HepG2 (cell line): ENCODE measurements around the gene C1QTNF1. TPM values are rescaled to one million over a fixed set of nuclear protein-coding genes. Genes with fewer than 3 reads are reported as not detected.

Experiments used
- ATAC-seq: fragments of 200-7000 bp; cut with Tn5 transposase; 3 replicates; pipeline ENCODE4 v1.9.1; 2020; ENCODE audit warnings: mild to moderate bottlenecking, moderate library complexity
- BruUV-seq: library from RNA; stranded (reverse); fragments of 400-500 nt; replicated peaks from 2 replicates; lab custom pipeline; 2021; lab: Mats Ljungman, UMichigan
- CTCF ChIA-PET: fragments of 300-600 bp; formaldehyde crosslinking; extraction: SDS; loops from one replicate; lab custom pipeline; 2021; ENCODE audit warnings: low total read pairs, inconsistent platforms, low intra/inter-chr PET ratio; lab: Yijun Ruan, JAX
- POLR2A ChIA-PET: fragments of 350-600 bp; sonication (Branson Sonifier 250); formaldehyde crosslinking; loops from one replicate; lab custom pipeline; 2020; ENCODE audit warnings: antibody characterized with exemption, inconsistent platforms; lab: Yijun Ruan, JAX
- DNase-seq: peaks from one replicate; pipeline ENCODE4 v3.0.0-alpha.2; 2015; ENCODE audit warnings: low spot score
- FAIRE-seq: peaks from 3 replicates; lab custom pipeline; 2011; peaks lifted over from hg19 to GRCh38; lab: Jason Lieb, UNC
- H2AFZ ChIP-seq: one replicate; pipeline ENCODE4 v1.6.1; 2011; ENCODE audit warnings: low read length, inconsistent platforms
- H3K27ac ChIP-seq: fragments of 300-600 bp; 3 replicates; pipeline ENCODE4 v1.8.0; 2011; ENCODE audit warnings: mixed run types, mild to moderate bottlenecking, mixed read lengths, low read length, inconsistent platforms; ENCODE audit not compliant: insufficient read depth; ENCODE audit errors: extremely low read length
- H3K27me3 ChIP-seq, 2 experiments: fragments of 200-600 bp in 1 of 2; 2 replicates in 1 of 2; 3 replicates in 1 of 2; pipeline versions ENCODE4 v1.6.0 to v1.8.0; 2011; ENCODE audit warnings: low read length in 2 of 2, mild to moderate bottlenecking in 2 of 2, moderate library complexity in 2 of 2, inconsistent platforms in 1 of 2; ENCODE audit not compliant: insufficient read depth in 2 of 2, control insufficient read depth in 1 of 2
- H3K36me3 ChIP-seq, 2 experiments: fragments of 200-600 bp in 1 of 2; replicated peaks in 1 of 2; 2 replicates in 1 of 2; 3 replicates in 1 of 2; pipeline versions ENCODE4 v1.5.1 to v1.8.0; 2011; ENCODE audit warnings: low read length in 2 of 2, inconsistent platforms in 1 of 2; ENCODE audit not compliant: insufficient read depth in 2 of 2, control insufficient read depth in 1 of 2
- H3K4me1 ChIP-seq: 2 replicates; pipeline ENCODE4 v1.5.1; 2012; ENCODE audit warnings: low read length, inconsistent platforms; ENCODE audit not compliant: insufficient read depth
- H3K4me2 ChIP-seq: 2 replicates; pipeline ENCODE4 v1.6.0; 2011; ENCODE audit warnings: low read depth, low read length, inconsistent platforms
- H3K4me3 ChIP-seq, 3 experiments: fragments of 200-600 bp in 1 of 3; sonication (generic), shearing (Covaris generic) in 1 of 3; replicated peaks in 1 of 3; 2 replicates each; pipeline ENCODE4 v1.5.1; 2011 to 2016; ENCODE audit warnings: low read length in 3 of 3, inconsistent platforms in 2 of 3, low read depth in 2 of 3, mild to moderate bottlenecking in 2 of 3, control low read depth in 1 of 3, mixed read lengths in 1 of 3; ENCODE audit not compliant: insufficient read depth in 1 of 3
- H3K79me2 ChIP-seq: one replicate; pipeline ENCODE4 v1.6.1; 2011; ENCODE audit warnings: low read length, inconsistent platforms; ENCODE audit not compliant: insufficient read depth
- H3K9ac ChIP-seq: 2 replicates; pipeline ENCODE4 v1.6.0; 2011; ENCODE audit warnings: mild to moderate bottlenecking, low read depth, low read length, inconsistent platforms; ENCODE audit not compliant: insufficient read depth
- H3K9me3 ChIP-seq: 2 replicates; pipeline ENCODE4 v1.5.1; 2012; ENCODE audit warnings: mild to moderate bottlenecking, low read length
- H4K20me1 ChIP-seq: 2 replicates; pipeline ENCODE4 v1.6.0; 2011; ENCODE audit warnings: inconsistent platforms, mild to moderate bottlenecking, low read length, moderate library complexity; ENCODE audit not compliant: insufficient read depth
- ATF1 ChIP-seq: IDR thresholded peaks from 2 replicates; pipeline ENCODE4 v1.6.1; 2016; ENCODE audit warnings: mild to moderate bottlenecking, control low read depth
- PCBP1 ChIP-seq: fragments of 200-400 bp; formaldehyde crosslinking; IDR thresholded peaks from 2 replicates; pipeline ENCODE4 v1.6.1; 2017; ENCODE audit warnings: mild to moderate bottlenecking, low read depth, low read length, borderline replicate concordance
- RBM22 ChIP-seq: fragments of 200-400 bp; formaldehyde crosslinking; optimal IDR thresholded peaks from 2 replicates; pipeline ENCODE3; 2017; ENCODE audit warnings: mild to moderate bottlenecking, low read length, moderate library complexity
- THRA ChIP-seq: sonication (generic); formaldehyde crosslinking; IDR thresholded peaks from 2 replicates; pipeline ENCODE4 v1.4.0; 2020; ENCODE audit warnings: missing genetic modification reagents, borderline replicate concordance
- USF2 ChIP-seq, 2 experiments: sonication (generic) in 1 of 2; formaldehyde crosslinking in 1 of 2; IDR thresholded peaks; 2 replicates each; pipeline versions ENCODE4 v1.5.1 to v1.6.1; 2011 to 2020; ENCODE audit warnings: borderline replicate concordance in 1 of 2, low read depth in 1 of 2, low read length in 1 of 2, mild to moderate bottlenecking in 1 of 2, missing genetic modification reagents in 1 of 2, moderate library complexity in 1 of 2
- WGBS: methylation state at CpG from one replicate; pipeline ENCODE4 v1.1.6; 2017; ENCODE audit warnings: low lambda C conversion rate; 5-methylcytosine and 5-hydroxymethylcytosine counted together
- in situ Hi-C: cut with HindIII; loops from 2 replicates; pipeline ENCODE4 v1.10.0; 2017; ENCODE audit warnings: low pct_unique_long_range_greater_than_20kb; ENCODE audit not compliant: extremely low pct_ligation_motif_present
- intact Hi-C: fragments of 100-400 bp; cut with micrococcal nuclease; formaldehyde crosslinking; loops from one replicate; pipeline ENCODE4 v1.10.0; 2022; ENCODE audit not compliant: unreplicated experiment
- polyA plus RNA-seq, 8 experiments: library from polyadenylated mRNA; depleted of rRNA in 3 of 8; stranded (reverse) in 7 of 8; unstranded in 1 of 8; fragments of >200 nt; fragmentation: Illumina TruSeq in 4 of 8; extraction: Trizol in 4 of 8; gene quantifications; 2 replicates each; pipeline versions ENCODE4 v1.2.1 to v1.2.3, GENCODE V29; 2011 to 2016; ENCODE audit warnings: low read depth in 4 of 8, missing spikeins in 1 of 8, mixed read lengths in 1 of 8; ENCODE audit not compliant: insufficient read depth in 1 of 8
- total RNA-seq, 5 experiments: library from RNA; depleted of rRNA; stranded (reverse); fragments of >200 nt; fragmentation: Illumina TruSeq; extraction: Trizol; gene quantifications; 2 replicates each; pipeline ENCODE4 v1.2.3, GENCODE V29; 2016; ENCODE audit warnings: low read depth in 1 of 5

Gene C1QTNF1
- total and polyA plus RNA-seq, 2 of the 13 experiments (the other 11 are each of a cell fraction or from before 2014, with no cell fraction given): 0.18 to 0.86 TPM

DNA sequence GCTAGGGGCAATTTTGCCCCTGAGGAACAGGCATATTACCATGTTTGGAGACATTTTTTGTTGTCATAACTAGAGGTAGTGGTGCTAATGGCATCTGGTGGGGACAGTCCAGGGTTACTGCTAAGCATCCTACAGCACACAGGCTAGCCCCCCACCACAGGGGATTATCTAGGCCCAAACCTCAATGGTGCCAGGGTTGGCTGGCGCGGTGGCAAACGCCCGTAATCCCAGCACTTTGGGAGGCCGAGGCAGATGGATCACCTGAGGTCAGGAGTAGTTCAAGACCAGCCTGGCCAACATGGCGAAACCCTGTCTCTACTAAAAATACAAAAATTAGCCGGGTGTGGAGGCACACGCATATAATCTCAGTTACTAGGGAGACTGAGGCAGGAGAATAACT lies 15.2 kb downstream of the C1QTNF1 start:
- H2AFZ ChIP-seq: no peak overlapping the region
- in situ Hi-C loops: no loop called here

More for the DNA sequence above, 15.2 kb downstream of the C1QTNF1 start:
- DNase-seq (no peak), FAIRE-seq (no peak), ATAC-seq (no peak)
- no peaks in the 10 kb centered on the region for H3K36me3 ChIP-seq
- no peaks in the 10 kb centered on the region for H3K9me3 ChIP-seq
- BruUV-seq: no TSS peak
- no peaks in the 10 kb centered on the region for H3K79me2 ChIP-seq
- H3K27ac ChIP-seq: no peak overlapping the region
- peaks cover 7 to 39% of the 10 kb centered on the region in 2 experiments; a peak in 3 of 5 replicates for H3K27me3 ChIP-seq
- ChIA-PET POLR2A (interaction anchor here (8.8 kb wide), 1 partner anchor 12 kb away, joined by 127 read pairs; no protein-coding TSS in a partner anchor), CTCF (interaction anchor here (2.0 kb wide), 1 partner anchor 20 kb away, joined by 6 read pairs; no protein-coding TSS in a partner anchor)
- TF ChIP-seq USF2 (IDR thresholded peaks at IDR 0.05; ENCODE audit: low read depth, low read length): no peak
- TF ChIP-seq USF2 (CRISPR knock-in tag; IDR thresholded peaks at IDR 0.05; ENCODE audit: borderline replicate concordance): no peak
- no peak for TF ChIP-seq ATF1
- no peak for TF ChIP-seq RBM22
- TF ChIP-seq PCBP1: no peak
- TF ChIP-seq THRA (CRISPR knock-in tag): no peak
- intact Hi-C loops: no loop called here
- 69% methylated on average over 8 of the region's 8 CpGs for WGBS
- H3K9ac ChIP-seq: no peak overlapping the region
- H3K4me2 ChIP-seq: no peak overlapping the region
- peaks cover 16% of the 10 kb centered on the region for H3K4me1 ChIP-seq
- no peaks in the 10 kb centered on the region for H4K20me1 ChIP-seq
- no peak overlapping the region for H3K4me3 ChIP-seq
